ENCODE data around the gene UCHL3. TPM values are rescaled to one million over a fixed set of nuclear protein-coding genes. Genes with fewer than 3 reads are reported as not detected.
A peak's percentile ranks its signal among the peaks of the same experiment; 100 is the strongest.

Gene UCHL3
- total and polyA plus RNA-seq, 9 of the 15 experiments (the other 6 are each of a cell fraction or from before 2014, with no cell fraction given), result 42.2 to 112 (median 85.4) TPM

- TF ChIP-seq SMAD2 (IDR thresholded peaks at IDR 0.05; ENCODE audit: low read depth, low read length) (no peak), TRIM28 (IDR thresholded peaks at IDR 0.05) (no peak), SMARCA4 (IDR thresholded peaks at IDR 0.05) (no peak), SPI1 (IDR thresholded peaks at IDR 0.05; ENCODE audit: borderline replicate concordance, low read depth, low read length) (no peak), KLF6 (CRISPR knock-in tag; IDR thresholded peaks at IDR 0.05; ENCODE audit: borderline replicate concordance) (no peak), PREB (CRISPR knock-in tag; IDR thresholded peaks at IDR 0.05) (no peak), RUNX1 (IDR thresholded peaks at IDR 0.05; ENCODE audit: low read depth) (no peak), KDM5B (IDR thresholded peaks at IDR 0.05; ENCODE audit: insufficient replicate concordance, low read depth, low read length) (peak; percentile 54), TCF7 (IDR thresholded peaks at IDR 0.05; ENCODE audit: borderline replicate concordance) (no peak), RB1 (IDR thresholded peaks at IDR 0.05; ENCODE audit: low read depth) (peak; percentile 55; the same call in 1 of the 2 replicates), L3MBTL2 (IDR thresholded peaks at IDR 0.05) (peak; percentile 81; the same call in 1 of the 2 replicates), ATF2 (CRISPR knock-in tag; IDR thresholded peaks at IDR 0.05) (no peak), ARID3A (IDR thresholded peaks at IDR 0.05; ENCODE audit: borderline replicate concordance, low read depth, low read length) (no peak), CCAR2 (IDR thresholded peaks at IDR 0.05; ENCODE audit: low read depth, low read length) (no peak), MYBL2 (IDR thresholded peaks at IDR 0.05; ENCODE audit: low read depth) (no peak), MYBL2 (CRISPR knock-in tag; IDR thresholded peaks at IDR 0.05; ENCODE audit: borderline replicate concordance) (no peak), DNMT1 (IDR thresholded peaks at IDR 0.05) (no peak)
- TF ChIP-seq, protein P1, sequence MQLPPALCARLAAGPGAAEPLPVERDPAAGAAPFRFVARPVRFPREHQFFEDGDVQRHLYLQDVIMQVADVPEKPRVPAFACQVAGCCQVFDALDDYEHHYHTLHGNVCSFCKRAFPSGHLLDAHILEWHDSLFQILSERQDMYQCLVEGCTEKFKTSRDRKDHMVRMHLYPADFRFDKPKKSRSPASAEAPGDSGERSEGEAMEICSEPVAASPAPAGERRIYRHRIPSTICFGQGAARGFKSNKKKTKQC (CRISPR knock-in tag; IDR thresholded peaks at IDR 0.05), result peak; percentile 40; the same call in 1 of the 2 replicates
Measured at GRCh38 chr13:75549262-75550158, at the start of gene UCHL3 (continued).

Measured in K562 (cell line).